HepG2 (cell line): Measurements from ENCODE around the gene SNX15. TPM values are rescaled to one million over a fixed set of nuclear protein-coding genes. Genes with fewer than 3 reads are reported as not detected.

Experiments used
- BCL6 ChIP-seq: IDR thresholded peaks from 2 replicates; pipeline ENCODE4 v1.6.1; 2016; ENCODE audit warnings: missing genetic modification reagents, missing compliant biosample characterization
- HNRNPK ChIP-seq: fragments of 200-400 bp; formaldehyde crosslinking; IDR thresholded peaks from 2 replicates; pipeline ENCODE4 v1.6.1; 2018; ENCODE audit warnings: low read length, low read depth, moderate library complexity, mild to moderate bottlenecking; ENCODE audit not compliant: poor library complexity, severe bottlenecking
- MXI1 ChIP-seq: IDR thresholded peaks from 3 replicates; pipeline ENCODE4 v1.6.1; 2012; ENCODE audit warnings: low read depth, low read length, inconsistent platforms, borderline replicate concordance
- NFYB ChIP-seq: sonication (generic); formaldehyde crosslinking; IDR thresholded peaks from 2 replicates; pipeline ENCODE4 v1.4.0; 2020; ENCODE audit warnings: missing genetic modification reagents
- PRDM10 ChIP-seq: sonication (generic); formaldehyde crosslinking; IDR thresholded peaks from 2 replicates; pipeline ENCODE4 v1.4.0; 2020; ENCODE audit warnings: low read depth, missing genetic modification reagents
- ZBTB21 ChIP-seq: sonication (generic); formaldehyde crosslinking; IDR thresholded peaks from 2 replicates; pipeline ENCODE4 v1.4.0; 2020; ENCODE audit warnings: missing genetic modification reagents
- ZBTB42 ChIP-seq: sonication (generic); formaldehyde crosslinking; IDR thresholded peaks from 2 replicates; pipeline ENCODE4 v1.5.0; 2020; ENCODE audit warnings: mild to moderate bottlenecking, missing genetic modification reagents
- ZFY ChIP-seq: sonication (generic); formaldehyde crosslinking; IDR thresholded peaks from 2 replicates; pipeline ENCODE4 v1.4.0; 2020; ENCODE audit warnings: missing genetic modification reagents
- ZNF44 ChIP-seq: sonication (generic); formaldehyde crosslinking; IDR thresholded peaks from 2 replicates; pipeline ENCODE4 v1.5.1; 2020; ENCODE audit warnings: mild to moderate bottlenecking, missing genetic modification reagents
- ZNF513 ChIP-seq: sonication (generic); formaldehyde crosslinking; conservative IDR thresholded peaks from 2 replicates; pipeline ENCODE4 v1.5.0; 2020; ENCODE audit warnings: missing genetic modification reagents
- polyA plus RNA-seq, 8 experiments: library from polyadenylated mRNA; depleted of rRNA in 3 of 8; stranded (reverse) in 7 of 8; unstranded in 1 of 8; fragments of >200 nt; fragmentation: Illumina TruSeq in 4 of 8; extraction: Trizol in 4 of 8; gene quantifications; 2 replicates each; pipeline versions ENCODE4 v1.2.1 to v1.2.3, GENCODE V29; 2011 to 2016; ENCODE audit warnings: low read depth in 4 of 8, missing spikeins in 1 of 8, mixed read lengths in 1 of 8; ENCODE audit not compliant: insufficient read depth in 1 of 8
- total RNA-seq, 5 experiments: library from RNA; depleted of rRNA; stranded (reverse); fragments of >200 nt; fragmentation: Illumina TruSeq; extraction: Trizol; gene quantifications; 2 replicates each; pipeline ENCODE4 v1.2.3, GENCODE V29; 2016; ENCODE audit warnings: low read depth in 1 of 5
- TF ChIP-seq, protein P1 (sequence below): sonication (generic); formaldehyde crosslinking; IDR thresholded peaks from 2 replicates; pipeline ENCODE4 v1.4.0; 2020; ENCODE audit warnings: missing genetic modification reagents
- TF ChIP-seq, protein P2 (sequence below): sonication (generic); formaldehyde crosslinking; IDR thresholded peaks from one replicate; pipeline ENCODE4 v1.5.1; 2020; ENCODE audit warnings: mild to moderate bottlenecking, missing genetic modification reagents; ENCODE audit errors: not compliant biosample characterization

Gene SNX15
- total and polyA plus RNA-seq, 2 of the 13 experiments (the other 11 are each of a cell fraction or from before 2014, with no cell fraction given), result 19.1 to 22.6 TPM

GRCh38 chr11:65083834-65084597 is 56.8 kb downstream of the SNX15 start, which contains the start of the genes CDCA5 and ZFPL1 (continued):
- TF ChIP-seq, protein P1, sequence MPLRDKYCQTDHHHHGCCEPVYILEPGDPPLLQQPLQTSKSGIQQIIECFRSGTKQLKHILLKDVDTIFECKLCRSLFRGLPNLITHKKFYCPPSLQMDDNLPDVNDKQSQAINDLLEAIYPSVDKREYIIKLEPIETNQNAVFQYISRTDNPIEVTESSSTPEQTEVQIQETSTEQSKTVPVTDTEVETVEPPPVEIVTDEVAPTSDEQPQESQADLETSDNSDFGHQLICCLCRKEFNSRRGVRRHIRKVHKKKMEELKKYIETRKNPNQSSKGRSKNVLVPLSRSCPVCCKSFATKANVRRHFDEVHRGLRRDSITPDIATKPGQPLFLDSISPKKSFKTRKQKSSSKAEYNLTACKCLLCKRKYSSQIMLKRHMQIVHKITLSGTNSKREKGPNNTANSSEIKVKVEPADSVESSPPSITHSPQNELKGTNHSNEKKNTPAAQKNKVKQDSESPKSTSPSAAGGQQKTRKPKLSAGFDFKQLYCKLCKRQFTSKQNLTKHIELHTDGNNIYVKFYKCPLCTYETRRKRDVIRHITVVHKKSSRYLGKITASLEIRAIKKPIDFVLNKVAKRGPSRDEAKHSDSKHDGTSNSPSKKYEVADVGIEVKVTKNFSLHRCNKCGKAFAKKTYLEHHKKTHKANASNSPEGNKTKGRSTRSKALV (CRISPR knock-in tag), result no peak
- TF ChIP-seq ZNF513 (CRISPR knock-in tag), result no peak
- peak; percentile 94; the same call in 2 of the 3 replicates for TF ChIP-seq MXI1
- peak; percentile 59 for TF ChIP-seq BCL6 (CRISPR knock-in tag)
- 0 out of 2 replicates have a peak, but pooled peaks have one; percentile 41 for TF ChIP-seq ZBTB42 (CRISPR knock-in tag)
- TF ChIP-seq NFYB, result peak; percentile 68
- TF ChIP-seq, protein P2, sequence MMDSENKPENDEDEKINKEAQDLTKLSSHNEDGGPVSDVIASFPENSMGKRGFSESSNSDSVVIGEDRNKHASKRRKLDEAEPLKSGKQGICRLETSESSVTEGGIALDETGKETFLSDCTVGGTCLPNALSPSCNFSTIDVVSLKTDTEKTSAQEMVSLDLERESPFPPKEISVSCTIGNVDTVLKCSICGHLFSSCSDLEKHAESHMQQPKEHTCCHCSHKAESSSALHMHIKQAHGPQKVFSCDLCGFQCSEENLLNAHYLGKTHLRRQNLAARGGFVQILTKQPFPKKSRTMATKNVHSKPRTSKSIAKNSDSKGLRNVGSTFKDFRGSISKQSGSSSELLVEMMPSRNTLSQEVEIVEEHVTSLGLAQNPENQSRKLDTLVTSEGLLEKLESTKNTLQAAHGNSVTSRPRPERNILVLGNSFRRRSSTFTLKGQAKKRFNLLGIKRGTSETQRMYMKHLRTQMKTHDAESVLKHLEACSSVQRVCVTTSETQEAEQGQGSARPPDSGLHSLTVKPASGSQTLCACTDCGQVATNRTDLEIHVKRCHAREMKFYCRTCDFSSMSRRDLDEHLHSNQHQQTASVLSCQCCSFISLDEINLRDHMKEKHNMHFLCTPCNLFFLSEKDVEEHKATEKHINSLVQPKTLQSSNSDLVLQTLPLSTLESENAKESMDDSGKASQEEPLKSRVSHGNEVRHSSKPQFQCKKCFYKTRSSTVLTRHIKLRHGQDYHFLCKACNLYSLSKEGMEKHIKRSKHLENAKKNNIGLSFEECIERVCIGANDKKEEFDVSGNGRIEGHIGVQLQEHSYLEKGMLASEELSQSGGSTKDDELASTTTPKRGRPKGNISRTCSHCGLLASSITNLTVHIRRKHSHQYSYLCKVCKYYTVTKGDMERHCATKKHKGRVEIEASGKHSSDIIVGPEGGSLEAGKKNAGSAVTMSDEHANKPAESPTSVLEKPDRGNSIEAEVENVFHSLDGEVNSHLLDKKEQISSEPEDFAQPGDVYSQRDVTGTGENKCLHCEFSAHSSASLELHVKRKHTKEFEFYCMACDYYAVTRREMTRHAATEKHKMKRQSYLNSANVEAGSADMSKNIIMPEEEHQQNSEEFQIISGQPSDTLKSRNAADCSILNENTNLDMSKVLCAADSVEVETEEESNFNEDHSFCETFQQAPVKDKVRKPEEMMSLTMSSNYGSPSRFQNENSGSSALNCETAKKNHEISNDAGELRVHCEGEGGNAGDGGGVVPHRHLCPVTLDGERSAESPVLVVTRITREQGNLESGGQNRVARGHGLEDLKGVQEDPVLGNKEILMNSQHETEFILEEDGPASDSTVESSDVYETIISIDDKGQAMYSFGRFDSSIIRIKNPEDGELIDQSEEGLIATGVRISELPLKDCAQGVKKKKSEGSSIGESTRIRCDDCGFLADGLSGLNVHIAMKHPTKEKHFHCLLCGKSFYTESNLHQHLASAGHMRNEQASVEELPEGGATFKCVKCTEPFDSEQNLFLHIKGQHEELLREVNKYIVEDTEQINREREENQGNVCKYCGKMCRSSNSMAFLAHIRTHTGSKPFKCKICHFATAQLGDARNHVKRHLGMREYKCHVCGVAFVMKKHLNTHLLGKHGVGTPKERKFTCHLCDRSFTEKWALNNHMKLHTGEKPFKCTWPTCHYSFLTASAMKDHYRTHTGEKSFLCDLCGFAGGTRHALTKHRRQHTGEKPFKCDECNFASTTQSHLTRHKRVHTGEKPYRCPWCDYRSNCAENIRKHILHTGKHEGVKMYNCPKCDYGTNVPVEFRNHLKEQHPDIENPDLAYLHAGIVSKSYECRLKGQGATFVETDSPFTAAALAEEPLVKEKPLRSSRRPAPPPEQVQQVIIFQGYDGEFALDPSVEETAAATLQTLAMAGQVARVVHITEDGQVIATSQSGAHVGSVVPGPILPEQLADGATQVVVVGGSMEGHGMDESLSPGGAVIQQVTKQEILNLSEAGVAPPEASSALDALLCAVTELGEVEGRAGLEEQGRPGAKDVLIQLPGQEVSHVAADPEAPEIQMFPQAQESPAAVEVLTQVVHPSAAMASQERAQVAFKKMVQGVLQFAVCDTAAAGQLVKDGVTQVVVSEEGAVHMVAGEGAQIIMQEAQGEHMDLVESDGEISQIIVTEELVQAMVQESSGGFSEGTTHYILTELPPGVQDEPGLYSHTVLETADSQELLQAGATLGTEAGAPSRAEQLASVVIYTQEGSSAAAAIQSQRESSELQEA (CRISPR knock-in tag), result no peak
- peak; percentile 48 for TF ChIP-seq HNRNPK
- peak; percentile 88 for TF ChIP-seq ZFY (CRISPR knock-in tag)
- peak; percentile 58; the same call in 1 of the 2 replicates for TF ChIP-seq PRDM10 (CRISPR knock-in tag)
- no peak for TF ChIP-seq ZNF44 (CRISPR knock-in tag)
- TF ChIP-seq ZBTB21, result peak; percentile 75; the same call in 1 of the 2 replicates
